Cardiac septum (tissue), 1 donor: ENCODE data around the gene HHATL. TPM values are rescaled to one million over a fixed set of nuclear protein-coding genes. Genes with fewer than 3 reads are reported as not detected.

ENCODE experiments used
- DNase-seq: peaks from one replicate; pipeline ENCODE4 v3.0.0-alpha.2; 2020; ENCODE audit warnings: low spot score
- intact Hi-C: fragments of 100-400 bp; cut with DNase I; formaldehyde crosslinking; loops from one replicate; pipeline ENCODE4 v1.14.0; 2022
- total RNA-seq: library from RNA; stranded (reverse); fragmentation: NEBNext Ultra II Directional; extraction: Animal tissue kit (Norgen Biotek cat#: 25700); gene quantifications from one replicate; pipeline ENCODE4 v1.2.1, GENCODE V29; 2021
- donor health status: DM: no; HTN: no; CAD: no.

The HHATL gene
- total RNA-seq, 1 donor from 2014 or later: 505 TPM

GRCh38 chr3:42672515-42672914 is 30.1 kb downstream of the HHATL start:
- no peak for DNase-seq
- intact Hi-C loops: no loop called here

GRCh38 chr3:42670670-42671069 is 31.9 kb downstream of the HHATL start:
- DNase-seq: peak; percentile 31
- intact Hi-C loops: no loop called here

GRCh38 chr3:42670051-42670576 is 32.5 kb downstream of the HHATL start:
- intact Hi-C loops: no loop called here
- DNase-seq: peak; percentile 41

- DNase-seq: peak; percentile 64
- intact Hi-C loops: no loop called here
These were observed 33.8 kb downstream of the HHATL start for GRCh38 chr3:42668793-42669217.

GRCh38 chr3:42668413-42668760 is 34.2 kb downstream of the HHATL start:
- DNase-seq: peak; percentile 66
- intact Hi-C loops: no loop called here

DNA sequence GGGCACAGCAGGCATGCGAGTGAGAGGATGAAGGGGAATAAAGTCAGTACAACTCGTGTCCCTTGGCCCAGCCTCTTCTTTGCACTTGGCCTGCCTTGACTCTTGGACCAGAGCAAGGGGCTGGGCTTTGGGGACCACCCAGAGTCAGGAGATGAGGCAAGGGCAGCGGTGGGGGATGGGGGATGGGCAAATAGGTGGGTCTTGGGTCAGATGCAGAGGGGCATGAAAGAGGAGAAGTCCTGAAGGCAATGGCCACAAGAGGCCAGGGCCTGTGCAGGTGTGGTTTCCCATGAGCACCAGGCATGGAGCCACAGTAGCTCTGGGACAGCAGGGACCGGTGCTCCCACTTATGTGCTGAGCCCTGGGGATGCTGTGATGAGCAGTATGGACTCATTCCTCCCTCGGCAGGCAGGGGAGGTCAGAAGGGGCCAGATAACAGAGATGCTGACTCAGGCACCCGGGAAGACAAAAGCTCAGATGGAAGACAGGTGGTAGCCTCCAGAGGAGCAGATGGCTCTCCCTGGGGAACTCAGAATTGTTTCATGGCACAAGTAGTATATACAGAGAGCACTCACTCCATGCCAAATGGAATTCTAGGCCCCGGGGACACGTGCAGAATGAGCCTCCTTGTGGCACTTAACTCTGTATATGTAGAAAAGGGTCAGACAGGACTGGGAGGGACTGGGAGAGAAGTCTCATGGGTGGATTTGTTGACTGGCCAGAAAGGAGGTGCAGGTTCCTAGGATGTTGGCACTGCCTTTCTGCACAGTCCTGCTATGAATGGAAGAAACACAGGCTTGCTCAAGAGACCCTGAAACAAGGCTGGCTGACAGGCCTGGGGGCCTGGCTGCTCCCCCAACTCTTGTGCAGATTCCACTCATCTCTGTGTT is 34.8 kb downstream of the HHATL start:
- peak; percentile 59 for DNase-seq
- intact Hi-C loops: no loop called here

DNA sequence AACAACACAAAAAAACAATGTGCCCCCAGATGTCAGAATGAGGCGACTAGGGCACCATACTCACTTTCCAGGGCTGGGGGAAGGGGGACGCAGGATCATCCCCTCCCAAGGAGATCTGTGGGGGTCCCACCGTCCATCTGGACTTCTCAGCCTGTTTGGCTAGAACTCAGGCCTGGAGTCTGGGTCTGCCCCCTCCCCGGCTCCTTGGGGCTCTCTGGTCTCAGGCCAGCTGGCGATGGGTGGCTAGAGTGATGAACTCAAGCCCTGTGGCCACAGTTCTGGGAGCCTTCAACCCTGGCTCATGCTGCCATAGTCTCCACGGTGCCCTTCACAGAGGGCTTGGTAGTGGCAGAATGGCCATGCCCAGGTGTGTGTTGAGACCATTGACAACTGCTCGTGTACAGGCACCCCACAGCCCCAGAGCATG is 35.5 kb downstream of the HHATL start:
- intact Hi-C loops: no loop called here
- peak; percentile 67 for DNase-seq

- peak; percentile 70 for DNase-seq
- intact Hi-C loops: no loop called here
These were observed 36.0 kb downstream of the HHATL start for GRCh38 chr3:42666577-42666998.

DNA sequence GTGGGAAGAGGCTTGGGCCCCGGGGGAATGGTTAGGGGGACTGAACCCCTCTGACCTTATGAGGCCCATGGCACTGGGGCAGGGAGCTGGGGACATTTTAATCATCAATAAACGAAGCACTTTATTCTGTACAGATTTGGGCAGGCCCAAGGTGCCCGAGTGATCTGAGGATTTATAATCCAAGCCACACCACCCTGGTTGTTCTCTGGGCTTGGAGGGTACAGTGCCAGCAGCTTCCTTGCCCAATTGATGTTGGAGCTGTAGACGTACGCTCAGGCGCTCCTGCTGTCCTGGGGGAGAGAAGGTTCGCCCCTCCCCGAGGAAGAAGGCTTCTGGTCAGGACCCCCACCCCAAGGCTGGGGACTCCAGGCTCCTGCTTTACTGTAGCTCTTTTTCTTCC is 36.6 kb downstream of the HHATL start:
- DNase-seq: peak; percentile 63
- intact Hi-C loops: no loop called here

- DNase-seq: peak; percentile 70
These were observed 37.3 kb downstream of the HHATL start for GRCh38 chr3:42665050-42665878.

DNA sequence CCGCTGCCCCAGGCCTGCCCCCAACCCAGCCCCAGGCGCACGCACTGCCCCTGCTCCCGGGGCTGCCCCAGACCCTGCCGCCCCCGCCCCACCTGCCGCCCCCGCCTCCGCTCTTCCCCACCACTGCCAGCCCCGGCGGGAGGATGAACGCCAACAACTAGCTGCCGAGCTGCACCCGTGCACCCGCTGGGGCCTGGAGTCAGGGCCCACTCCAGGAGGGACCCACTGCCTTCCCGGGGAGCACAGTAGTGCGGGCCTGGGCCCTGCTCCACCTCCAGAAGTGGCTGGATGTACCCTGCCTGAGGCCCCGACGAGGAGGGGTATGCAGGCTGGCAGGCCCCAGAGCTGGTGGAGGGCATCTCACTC is 38.2 kb downstream of the HHATL start:
- no peak for DNase-seq
- intact Hi-C loops: no loop called here

More at GRCh38 chr3:42665050-42665878, 37.3 kb downstream of the HHATL start:
- intact Hi-C loops: no loop called here

- intact Hi-C loops: no loop called here
- DNase-seq: peak; percentile 72
These were observed 38.8 kb downstream of the HHATL start for GRCh38 chr3:42663581-42664437.

DNA sequence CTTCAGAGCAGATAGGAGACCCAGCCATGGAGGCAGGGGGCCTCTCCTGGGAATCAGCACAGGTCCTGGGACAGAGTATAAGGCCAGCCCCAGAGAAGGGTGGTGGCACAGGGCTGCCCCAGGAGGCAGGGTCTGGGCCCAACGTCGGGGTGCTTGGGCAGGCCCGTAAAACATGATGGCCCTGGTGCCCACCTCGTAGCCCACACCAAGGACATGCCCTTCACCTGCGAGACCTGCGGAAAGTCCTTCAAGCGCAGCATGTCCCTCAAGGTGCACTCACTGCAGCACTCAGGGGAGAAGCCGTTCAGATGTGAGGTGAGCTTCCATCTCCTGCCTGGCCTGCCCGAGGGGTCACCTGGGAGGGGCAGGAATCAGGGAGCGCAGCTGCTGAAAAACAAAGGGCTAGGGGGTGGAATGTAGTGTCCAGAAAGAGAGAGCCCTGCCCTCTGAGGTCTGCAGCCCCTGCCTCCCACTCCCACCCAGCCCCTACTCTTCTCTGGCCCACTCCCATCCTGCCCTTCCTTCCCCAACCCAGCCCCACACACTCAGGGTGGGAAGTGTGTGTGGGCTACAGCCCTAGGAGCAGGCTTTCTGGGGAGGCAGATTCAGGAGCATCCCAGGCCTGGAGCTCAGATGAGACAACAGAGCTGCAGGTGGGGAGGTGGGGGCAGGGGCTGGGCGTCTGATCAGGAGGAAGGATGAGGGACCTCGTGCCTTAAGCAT is 39.6 kb downstream of the HHATL start:
- intact Hi-C loops: no loop called here
- peak; percentile 75 for DNase-seq

DNA sequence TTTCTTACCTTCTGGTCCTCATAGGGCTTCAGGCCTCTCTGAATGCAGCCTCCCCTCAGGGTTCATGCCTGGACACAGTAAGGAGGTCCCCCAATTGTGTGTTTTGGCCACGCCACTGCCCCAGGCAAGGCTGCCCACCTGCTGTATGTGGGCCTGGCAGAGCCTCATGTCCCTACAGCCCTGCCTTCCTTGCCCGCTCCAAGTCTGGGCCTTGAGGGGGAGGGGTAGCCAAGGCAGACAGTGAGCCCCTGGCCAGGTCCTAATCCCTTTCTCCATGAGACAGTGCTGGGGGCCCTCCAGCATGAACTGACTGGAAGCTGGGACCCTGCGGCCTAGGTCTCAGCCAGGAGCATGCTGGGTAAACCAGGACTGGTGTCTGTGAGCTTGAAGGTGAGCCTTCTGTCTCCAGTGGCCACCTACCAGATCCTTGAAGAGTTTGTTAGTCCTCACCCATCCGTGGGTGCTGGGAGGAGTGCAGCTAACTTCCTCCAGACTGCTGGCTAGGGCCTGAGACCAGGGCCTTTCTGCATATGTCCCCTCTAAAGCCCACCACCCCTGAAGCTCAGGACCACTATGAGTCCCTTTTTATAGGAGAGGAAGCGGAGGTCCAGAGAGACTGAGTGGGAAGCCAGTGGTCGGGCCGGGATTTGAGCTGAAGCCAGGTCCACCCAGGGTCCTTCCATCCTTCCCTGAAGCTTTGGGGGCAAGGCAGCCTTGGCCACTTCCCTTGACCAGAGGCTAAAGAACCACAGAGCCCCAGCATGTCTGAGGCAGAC is 40.4 kb downstream of the HHATL start:
- intact Hi-C loops: no loop called here
- peak; percentile 47 for DNase-seq

DNA sequence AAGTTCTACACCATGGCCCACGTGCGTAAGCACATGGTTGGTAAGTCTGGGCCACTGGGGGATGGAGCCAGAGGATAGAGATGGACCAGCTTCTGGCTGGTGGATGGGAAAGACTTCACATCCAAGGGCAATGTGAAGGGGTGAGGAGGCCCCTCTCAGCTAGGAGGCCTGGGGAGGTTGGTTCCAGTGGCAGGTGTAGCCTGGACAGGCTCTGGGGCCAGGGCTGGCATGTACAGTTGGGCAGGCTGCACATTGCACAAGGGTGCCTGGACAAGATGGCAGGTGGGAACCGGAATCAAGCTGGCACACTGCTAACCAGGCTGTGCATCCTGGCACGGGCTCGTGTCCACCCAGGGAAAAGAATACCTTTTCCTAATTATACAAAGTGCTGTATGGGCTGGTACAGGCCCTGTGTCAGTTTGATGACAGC is 41.0 kb downstream of the HHATL start:
- intact Hi-C loops: loop anchor here (2.0 kb wide), 1 partner anchor 39 kb away; no protein-coding TSS in a partner anchor
- no peak for DNase-seq

- intact Hi-C loops: loop anchor here (2.0 kb wide), 1 partner anchor 40 kb away; no protein-coding TSS in a partner anchor
These were observed 41.7 kb downstream of the HHATL start for GRCh38 chr3:42660898-42661297.

GRCh38 chr3:42660131-42660715 is 42.4 kb downstream of the HHATL start:
- intact Hi-C loops: loop anchor here (2.0 kb wide), 1 partner anchor 41 kb away; no protein-coding TSS in a partner anchor
- DNase-seq: no peak

More at GRCh38 chr3:42660898-42661297, 41.7 kb downstream of the HHATL start:
- no peak for DNase-seq
